Left lung (tissue), 10 donors: Measurements from ENCODE around the gene PIH1D1. TPM values are rescaled to one million over a fixed set of nuclear protein-coding genes. Genes with fewer than 3 reads are reported as not detected.

Experiments
- ATAC-seq: fragments of 200-7000 bp; cut with Tn5 transposase; one replicate; pipeline ENCODE4 v1.9.1; 2020; ENCODE audit warnings: moderate library complexity
- DNase-seq, 4 donors: peaks; one replicate each; pipeline ENCODE4 v3.0.0-alpha.2; 2013 to 2020
- H3K27ac ChIP-seq, 2 donors: fragments of 200-600 bp; sonication (generic) in 1 of 2; one replicate each; pipeline versions ENCODE4 v1.5.0 to v1.8.0; 2020 to 2021
- H3K27me3 ChIP-seq, 2 donors: fragments of 200-600 bp; sonication (generic) in 1 of 2; one replicate each; pipeline versions ENCODE4 v1.5.0 to v1.8.0; 2020 to 2021
- H3K36me3 ChIP-seq, 2 donors: fragments of 200-600 bp; sonication (generic) in 1 of 2; one replicate each; pipeline versions ENCODE4 v1.5.0 to v1.8.0; 2020 to 2021
- H3K4me1 ChIP-seq, 2 donors: fragments of 200-600 bp; one replicate each; pipeline ENCODE4 v1.8.0; 2021
- H3K4me3 ChIP-seq, 2 donors: fragments of 200-600 bp; sonication (generic) in 1 of 2; one replicate each; pipeline versions ENCODE4 v1.5.0 to v1.8.0; 2020 to 2021; ENCODE audit warnings: mild to moderate bottlenecking in 1 of 2
- H3K9me3 ChIP-seq, 2 donors: fragments of 200-600 bp; sonication (generic) in 1 of 2; one replicate each; pipeline versions ENCODE4 v1.5.0 to v1.8.0; 2020 to 2021
- intact Hi-C, 2 donors: fragments of 100-400 bp; cut with DNase I; formaldehyde crosslinking; loops; one replicate each; pipeline versions ENCODE4 v1.11.2 to v1.14.2; 2022
- polyA plus RNA-seq, 6 donors: library from polyadenylated mRNA; unstranded; fragments of 120-200 nt; gene quantifications; one replicate each; pipeline ENCODE4 v1.2.1, GENCODE V29; 2013; ENCODE audit not compliant: insufficient read length in 6 of 6
- total RNA-seq, 2 donors: library from RNA; stranded (reverse); fragmentation: NEBNext Ultra II Directional; extraction: Animal tissue kit (Norgen Biotek cat#: 25700); gene quantifications; one replicate each; pipeline ENCODE4 v1.2.1, GENCODE V29; 2021
- TF ChIP-seq, protein P1 (sequence below), 2 donors: fragments of 200-600 bp; sonication (generic) in 1 of 2; IDR thresholded peaks; one replicate each; pipeline versions ENCODE4 v1.5.0 to v1.8.0; 2021; ENCODE audit warnings: antibody characterized with exemption in 2 of 2
- donor health status: DM: no; HTN: yes; CAD: no.
- donor health status: DM: no; HTN: no; CAD: no.

PIH1D1 gene
- total and polyA plus RNA-seq, 8 donors = 54.4 to 93.2 (median 78.5) TPM

GRCh38 chr19:49440439-49441209 lies 11.0 kb downstream of the PIH1D1 start:
- Histone ChIP-seq H3K36me3 (no peaks in the 10 kb centered on the region), H3K4me3 (no peak overlapping the region), H3K9me3 (no peaks in the 10 kb centered on the region), H3K27me3 (peaks cover 53 to 72% of the 10 kb centered on the region in 2 donors), H3K4me1 (peaks cover 0 to 37% of the 10 kb centered on the region in 2 donors), H3K27ac (no peak overlapping the region)
- intact Hi-C loops = loop anchor here in 1 of 2 donors (5.0 kb wide), 1 partner anchor 48 kb away; no protein-coding TSS in a partner anchor
- no peak for ATAC-seq
- TF ChIP-seq, protein P1, sequence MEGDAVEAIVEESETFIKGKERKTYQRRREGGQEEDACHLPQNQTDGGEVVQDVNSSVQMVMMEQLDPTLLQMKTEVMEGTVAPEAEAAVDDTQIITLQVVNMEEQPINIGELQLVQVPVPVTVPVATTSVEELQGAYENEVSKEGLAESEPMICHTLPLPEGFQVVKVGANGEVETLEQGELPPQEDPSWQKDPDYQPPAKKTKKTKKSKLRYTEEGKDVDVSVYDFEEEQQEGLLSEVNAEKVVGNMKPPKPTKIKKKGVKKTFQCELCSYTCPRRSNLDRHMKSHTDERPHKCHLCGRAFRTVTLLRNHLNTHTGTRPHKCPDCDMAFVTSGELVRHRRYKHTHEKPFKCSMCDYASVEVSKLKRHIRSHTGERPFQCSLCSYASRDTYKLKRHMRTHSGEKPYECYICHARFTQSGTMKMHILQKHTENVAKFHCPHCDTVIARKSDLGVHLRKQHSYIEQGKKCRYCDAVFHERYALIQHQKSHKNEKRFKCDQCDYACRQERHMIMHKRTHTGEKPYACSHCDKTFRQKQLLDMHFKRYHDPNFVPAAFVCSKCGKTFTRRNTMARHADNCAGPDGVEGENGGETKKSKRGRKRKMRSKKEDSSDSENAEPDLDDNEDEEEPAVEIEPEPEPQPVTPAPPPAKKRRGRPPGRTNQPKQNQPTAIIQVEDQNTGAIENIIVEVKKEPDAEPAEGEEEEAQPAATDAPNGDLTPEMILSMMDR (IDR thresholded peaks at IDR 0.05) = no peak
- no peak for DNase-seq

- ATAC-seq = no peak
- Histone ChIP-seq H3K27me3 (peaks cover 60 to 80% of the 10 kb centered on the region in 2 donors), H3K9me3 (no peaks in the 10 kb centered on the region), H3K27ac (no peak overlapping the region), H3K4me3 (no peak overlapping the region), H3K4me1 (peaks cover 0 to 29% of the 10 kb centered on the region in 2 donors), H3K36me3 (no peaks in the 10 kb centered on the region)
- no peak for DNase-seq
- TF ChIP-seq, protein P1 (IDR thresholded peaks at IDR 0.05) = no peak
- intact Hi-C loops = loop anchor here in 1 of 2 donors (5.0 kb wide), 1 partner anchor 48 kb away; no protein-coding TSS in a partner anchor
Observed at GRCh38 chr19:49439836-49440235, 11.8 kb downstream of the PIH1D1 start.

DNA sequence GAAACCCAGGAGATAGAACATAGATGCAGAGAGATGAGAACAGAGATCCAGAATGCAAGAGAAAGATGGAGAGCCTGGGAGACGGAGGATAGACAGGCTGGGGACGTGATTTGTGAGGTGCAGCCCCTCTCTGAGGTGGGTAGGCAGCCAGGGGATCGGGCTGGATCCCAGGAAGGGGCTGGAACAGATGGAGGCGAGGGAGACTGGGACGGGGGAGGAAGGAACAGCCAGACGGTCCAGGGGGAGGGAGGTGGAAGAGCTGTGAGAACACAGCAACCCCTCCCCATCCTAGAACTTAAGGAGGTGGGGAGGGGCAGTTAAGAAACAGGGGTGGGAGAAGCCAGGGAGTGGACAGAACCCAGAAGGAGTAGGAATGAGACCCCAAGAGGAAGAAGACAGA lies 13.4 kb downstream of the PIH1D1 start:
- intact Hi-C loops = no loop called here
- no peak for DNase-seq
- no peaks in the 10 kb centered on the region for H3K9me3 ChIP-seq
- TF ChIP-seq, protein P1 (IDR thresholded peaks at IDR 0.05) = no peak
- peaks cover 73 to 96% of the 10 kb centered on the region in 2 donors for H3K27me3 ChIP-seq
- H3K36me3 ChIP-seq = no peaks in the 10 kb centered on the region
- H3K27ac ChIP-seq = no peak overlapping the region
- ATAC-seq = no peak
- H3K4me3 ChIP-seq = no peak overlapping the region
- peaks cover 0 to 21% of the 10 kb centered on the region in 2 donors for H3K4me1 ChIP-seq

DNA sequence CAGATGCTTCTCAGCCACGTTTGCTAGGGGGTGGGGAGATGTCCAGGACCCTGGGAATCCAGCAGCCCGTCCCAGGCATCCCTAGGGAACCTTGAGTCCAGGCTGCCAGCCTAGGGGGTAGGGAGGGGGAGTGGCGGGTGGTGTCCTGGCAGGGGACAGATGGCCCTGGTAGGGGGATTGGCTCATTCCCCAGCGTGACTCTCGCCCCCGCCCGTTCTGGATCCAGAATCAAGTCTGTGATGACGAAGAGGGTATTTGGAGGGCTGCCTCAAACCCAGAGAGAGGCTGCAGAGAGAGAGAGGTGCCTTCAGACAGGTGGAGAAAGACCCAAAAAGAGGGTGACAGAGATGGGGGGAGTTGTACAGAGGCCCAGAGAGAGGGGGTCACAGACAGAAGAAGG lies 14.4 kb downstream of the PIH1D1 start:
- Histone ChIP-seq H3K27me3 (peaks cover 83 to 100% of the 10 kb centered on the region in 2 donors), H3K4me1 (peaks cover 0 to 18% of the 10 kb centered on the region in 2 donors), H3K36me3 (no peaks in the 10 kb centered on the region), H3K27ac (no peak overlapping the region), H3K9me3 (no peaks in the 10 kb centered on the region), H3K4me3 (no peak overlapping the region)
- DNase-seq (peak in 1 of 4 donors; percentile 34), ATAC-seq (no peak)
- intact Hi-C loops = no loop called here
- TF ChIP-seq, protein P1 (IDR thresholded peaks at IDR 0.05) = no peak

GRCh38 chr19:49436381-49437017 lies 15.1 kb downstream of the PIH1D1 start:
- Histone ChIP-seq H3K27me3 (peaks cover 86 to 100% of the 10 kb centered on the region in 2 donors), H3K9me3 (no peaks in the 10 kb centered on the region), H3K36me3 (no peaks in the 10 kb centered on the region), H3K27ac (no peak overlapping the region), H3K4me3 (no peak overlapping the region), H3K4me1 (peaks cover 0 to 12% of the 10 kb centered on the region in 2 donors)
- intact Hi-C loops = no loop called here
- TF ChIP-seq, protein P1 (IDR thresholded peaks at IDR 0.05) = no peak
- DNase-seq = peak in 1 of 4 donors; percentile 86
- no peak for ATAC-seq
